ENCODE results near the gene CHST2.

- TF ChIP-seq, protein P1, sequence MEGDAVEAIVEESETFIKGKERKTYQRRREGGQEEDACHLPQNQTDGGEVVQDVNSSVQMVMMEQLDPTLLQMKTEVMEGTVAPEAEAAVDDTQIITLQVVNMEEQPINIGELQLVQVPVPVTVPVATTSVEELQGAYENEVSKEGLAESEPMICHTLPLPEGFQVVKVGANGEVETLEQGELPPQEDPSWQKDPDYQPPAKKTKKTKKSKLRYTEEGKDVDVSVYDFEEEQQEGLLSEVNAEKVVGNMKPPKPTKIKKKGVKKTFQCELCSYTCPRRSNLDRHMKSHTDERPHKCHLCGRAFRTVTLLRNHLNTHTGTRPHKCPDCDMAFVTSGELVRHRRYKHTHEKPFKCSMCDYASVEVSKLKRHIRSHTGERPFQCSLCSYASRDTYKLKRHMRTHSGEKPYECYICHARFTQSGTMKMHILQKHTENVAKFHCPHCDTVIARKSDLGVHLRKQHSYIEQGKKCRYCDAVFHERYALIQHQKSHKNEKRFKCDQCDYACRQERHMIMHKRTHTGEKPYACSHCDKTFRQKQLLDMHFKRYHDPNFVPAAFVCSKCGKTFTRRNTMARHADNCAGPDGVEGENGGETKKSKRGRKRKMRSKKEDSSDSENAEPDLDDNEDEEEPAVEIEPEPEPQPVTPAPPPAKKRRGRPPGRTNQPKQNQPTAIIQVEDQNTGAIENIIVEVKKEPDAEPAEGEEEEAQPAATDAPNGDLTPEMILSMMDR (IDR thresholded peaks at IDR 0.05) = no peak
- TF ChIP-seq POLR2A (IDR thresholded peaks at IDR 0.05; ENCODE audit: low read depth) = no peak
Measured at GRCh38 chr3:143134471-143134870, 14.9 kb downstream of the CHST2 start.

All from esophagus muscularis mucosa (tissue), 3 donors.